Right atrium auricular region (tissue), 2 donors: ENCODE results near the gene SERPINB2. TPM values are rescaled to one million over a fixed set of nuclear protein-coding genes. Genes with fewer than 3 reads are reported as not detected.

Source experiments
- DNase-seq: peaks from one replicate; pipeline ENCODE4 v3.0.0-alpha.2; 2019; ENCODE audit warnings: low spot score
- H3K27ac ChIP-seq, 2 donors: fragments of 200-600 bp; sonication (generic); 1 replicate in 1 of 2; 2 replicates in 1 of 2; pipeline ENCODE4 v1.5.1; 2016 to 2019
- H3K27me3 ChIP-seq, 2 donors: fragments of 200-600 bp; sonication (generic); one replicate each; pipeline versions ENCODE4 v1.5.1 to v1.6.0; 2017 to 2019
- H3K36me3 ChIP-seq: fragments of 200-600 bp; sonication (generic); one replicate; pipeline ENCODE4 v1.5.1; 2016
- H3K4me1 ChIP-seq, 2 donors: fragments of 200-600 bp; sonication (generic); one replicate each; pipeline versions ENCODE4 v1.5.1 to v1.6.0; 2017 to 2019
- H3K4me3 ChIP-seq, 2 donors: fragments of 200-600 bp; sonication (generic); 1 replicate in 1 of 2; 2 replicates in 1 of 2; pipeline ENCODE4 v1.5.1; 2017 to 2019; ENCODE audit warnings: mild to moderate bottlenecking in 1 of 2, moderate library complexity in 1 of 2
- H3K9me3 ChIP-seq, 2 donors: fragments of 200-600 bp; sonication (generic); one replicate each; pipeline ENCODE4 v1.5.1; 2019
- total RNA-seq, 2 donors: library from RNA; depleted of rRNA; stranded (reverse); fragments of >200 nt; gene quantifications; one replicate each; pipeline ENCODE4 v1.1.0, GENCODE V29; 2016
- TF ChIP-seq, protein P1 (sequence below), 2 donors: fragments of 200-600 bp; sonication (generic); IDR thresholded peaks; one replicate each; pipeline ENCODE4 v1.5.1; 2019; ENCODE audit warnings: antibody characterized with exemption in 2 of 2

Gene SERPINB2
- total RNA-seq, 2 donors from 2014 or later = 0.94 to 2.3 TPM

DNA sequence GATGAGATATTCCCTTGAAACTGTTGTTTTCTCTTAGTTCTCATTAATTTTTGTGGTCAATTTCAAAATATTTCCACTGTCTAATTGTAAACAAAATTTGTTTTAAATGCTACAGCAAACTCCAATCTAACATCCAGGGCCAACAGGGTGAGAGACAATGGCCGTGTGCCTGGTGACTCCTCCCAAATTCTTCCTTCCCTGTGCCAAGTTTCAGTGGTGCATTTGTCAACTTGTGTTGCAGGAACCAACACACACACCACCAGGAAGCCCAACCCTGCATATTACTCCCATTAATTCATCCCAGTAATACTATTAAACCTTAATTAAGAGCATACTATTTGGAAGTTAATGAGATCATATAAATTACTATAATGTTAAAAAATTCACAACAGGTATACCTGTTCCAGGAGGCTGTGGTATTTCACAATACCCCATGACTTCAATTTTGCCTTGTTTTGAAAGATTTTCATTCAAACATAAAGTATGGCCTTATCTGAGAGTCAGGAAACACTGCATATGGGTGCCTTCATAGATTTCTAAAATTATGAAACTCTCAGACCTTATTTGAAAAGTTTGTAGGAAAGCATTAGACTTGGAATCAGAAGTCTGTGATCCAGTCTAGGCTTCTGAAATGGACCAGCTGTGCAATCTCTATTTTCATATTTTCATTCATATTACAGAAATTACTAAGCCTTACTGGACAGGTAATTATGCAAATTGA lies 1.1 kb downstream of the SERPINB2 start:
- Histone ChIP-seq H3K27ac (no peak overlapping the region), H3K36me3 (no peaks in the 10 kb centered on the region), H3K9me3 (no peaks in the 10 kb centered on the region), H3K4me3 (no peak overlapping the region), H3K27me3 (no peaks in the 10 kb centered on the region), H3K4me1 (no peaks in the 10 kb centered on the region)
- TF ChIP-seq, protein P1, sequence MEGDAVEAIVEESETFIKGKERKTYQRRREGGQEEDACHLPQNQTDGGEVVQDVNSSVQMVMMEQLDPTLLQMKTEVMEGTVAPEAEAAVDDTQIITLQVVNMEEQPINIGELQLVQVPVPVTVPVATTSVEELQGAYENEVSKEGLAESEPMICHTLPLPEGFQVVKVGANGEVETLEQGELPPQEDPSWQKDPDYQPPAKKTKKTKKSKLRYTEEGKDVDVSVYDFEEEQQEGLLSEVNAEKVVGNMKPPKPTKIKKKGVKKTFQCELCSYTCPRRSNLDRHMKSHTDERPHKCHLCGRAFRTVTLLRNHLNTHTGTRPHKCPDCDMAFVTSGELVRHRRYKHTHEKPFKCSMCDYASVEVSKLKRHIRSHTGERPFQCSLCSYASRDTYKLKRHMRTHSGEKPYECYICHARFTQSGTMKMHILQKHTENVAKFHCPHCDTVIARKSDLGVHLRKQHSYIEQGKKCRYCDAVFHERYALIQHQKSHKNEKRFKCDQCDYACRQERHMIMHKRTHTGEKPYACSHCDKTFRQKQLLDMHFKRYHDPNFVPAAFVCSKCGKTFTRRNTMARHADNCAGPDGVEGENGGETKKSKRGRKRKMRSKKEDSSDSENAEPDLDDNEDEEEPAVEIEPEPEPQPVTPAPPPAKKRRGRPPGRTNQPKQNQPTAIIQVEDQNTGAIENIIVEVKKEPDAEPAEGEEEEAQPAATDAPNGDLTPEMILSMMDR (IDR thresholded peaks at IDR 0.05) = no peak
- DNase-seq = no peak

DNA sequence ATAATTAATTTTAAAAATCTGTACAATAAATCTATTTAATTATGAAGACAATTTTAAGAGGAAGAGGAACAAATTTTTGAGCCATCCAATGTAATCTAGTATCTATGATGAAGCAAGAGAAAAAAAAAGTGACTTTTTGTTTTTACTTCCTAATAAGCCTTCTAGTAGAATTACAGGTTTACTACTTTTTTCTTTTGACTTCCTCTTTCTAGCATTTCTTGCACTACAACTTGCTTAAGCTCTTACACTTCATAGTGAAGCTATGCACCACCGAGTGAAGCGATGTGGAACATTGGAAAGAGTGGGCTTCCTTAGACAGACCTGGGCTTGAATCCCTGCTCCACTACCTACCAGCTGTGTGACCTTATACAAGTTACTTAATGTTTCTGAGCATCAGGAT lies 2.1 kb downstream of the SERPINB2 start:
- Histone ChIP-seq H3K36me3 (no peaks in the 10 kb centered on the region), H3K4me3 (no peak overlapping the region)

DNA sequence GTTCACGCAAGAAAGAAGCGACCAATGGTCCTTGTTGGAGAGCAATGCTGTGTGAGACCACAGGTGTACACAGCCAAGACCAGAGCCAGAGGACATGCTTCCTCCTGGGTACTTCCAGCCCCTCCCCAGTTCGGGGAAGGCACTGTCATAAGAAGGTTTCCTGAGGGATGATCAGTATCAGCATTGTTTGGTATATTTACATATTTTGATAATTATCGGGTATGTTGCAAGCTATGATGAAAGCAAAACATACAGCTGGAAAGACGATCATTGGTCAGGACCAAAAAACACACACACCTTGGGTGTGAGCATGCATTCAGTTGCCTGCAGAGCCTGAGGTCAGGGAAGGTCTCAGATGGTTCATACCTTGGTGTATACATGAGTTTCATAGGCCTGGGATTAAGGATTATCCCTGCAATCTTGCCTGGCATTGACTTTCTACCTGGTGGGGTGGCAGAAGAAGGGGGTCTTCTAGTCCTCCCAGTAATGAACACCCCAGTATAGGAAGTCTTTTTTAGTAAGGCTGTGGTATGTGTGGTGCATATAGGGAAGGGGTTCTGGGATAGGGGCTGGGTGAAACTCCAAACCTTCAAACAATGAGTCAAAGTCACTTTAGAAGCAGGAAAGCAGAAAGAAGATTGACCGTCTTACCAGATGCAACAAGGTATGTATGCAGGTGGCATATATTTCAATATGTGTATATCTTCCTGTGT lies 2.9 kb downstream of the SERPINB2 start:
- Histone ChIP-seq H3K9me3 (no peaks in the 10 kb centered on the region), H3K27ac (no peak overlapping the region), H3K27me3 (no peaks in the 10 kb centered on the region), H3K36me3 (no peaks in the 10 kb centered on the region), H3K4me3 (no peak overlapping the region), H3K4me1 (no peaks in the 10 kb centered on the region)
- DNase-seq = no peak
- TF ChIP-seq, protein P1 (IDR thresholded peaks at IDR 0.05) = no peak

More for the DNA sequence above, 2.1 kb downstream of the SERPINB2 start:
- Histone ChIP-seq H3K9me3 (no peaks in the 10 kb centered on the region), H3K27me3 (no peaks in the 10 kb centered on the region), H3K27ac (no peak overlapping the region), H3K4me1 (no peaks in the 10 kb centered on the region)
- DNase-seq = no peak
- TF ChIP-seq, protein P1 (IDR thresholded peaks at IDR 0.05) = no peak

DNA sequence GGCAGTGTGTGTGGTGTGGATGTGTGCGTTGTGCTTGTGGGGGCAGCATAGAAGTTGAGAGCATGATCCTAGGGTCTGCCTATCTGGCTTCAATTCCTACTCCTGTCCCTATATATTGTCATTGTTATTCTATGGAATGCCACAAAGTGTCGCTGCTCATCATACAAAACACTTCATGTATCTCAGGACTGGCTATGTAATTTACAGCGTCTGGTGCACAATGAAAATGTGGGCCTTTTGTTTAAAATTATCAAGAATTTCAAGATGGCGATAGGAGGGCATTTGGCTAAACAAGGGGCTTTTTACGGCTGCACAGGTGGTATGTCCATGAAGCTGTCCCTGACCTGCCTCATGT lies 3.4 kb downstream of the SERPINB2 start:
- no peaks in the 10 kb centered on the region for H3K27me3 ChIP-seq
- H3K4me3 ChIP-seq = no peak overlapping the region
- no peak overlapping the region for H3K27ac ChIP-seq
- H3K4me1 ChIP-seq = no peaks in the 10 kb centered on the region
- no peaks in the 10 kb centered on the region for H3K9me3 ChIP-seq
- TF ChIP-seq, protein P1 (IDR thresholded peaks at IDR 0.05) = no peak
- no peak for DNase-seq
- no peaks in the 10 kb centered on the region for H3K36me3 ChIP-seq

DNA sequence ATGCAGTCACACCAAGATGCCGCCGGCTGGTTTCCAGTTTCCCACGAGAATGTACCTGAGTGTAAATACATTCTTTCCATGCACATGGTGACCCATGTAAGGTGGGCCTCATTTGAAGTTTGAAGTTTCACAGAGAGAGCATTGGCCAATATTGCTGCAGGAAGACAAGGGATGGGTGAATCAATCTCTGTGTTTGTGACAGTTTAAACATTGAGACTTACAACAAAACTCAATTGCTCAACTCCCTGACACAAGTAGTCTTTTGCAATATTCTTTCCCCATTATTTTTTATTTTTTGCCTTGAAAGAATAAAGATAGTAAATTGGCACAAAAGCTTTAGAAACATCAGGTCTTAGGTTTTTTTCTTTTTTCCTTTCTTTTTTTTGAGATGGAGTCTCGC lies 5.1 kb downstream of the SERPINB2 start:
- no peaks in the 10 kb centered on the region for H3K27me3 ChIP-seq
- no peak overlapping the region for H3K27ac ChIP-seq
- TF ChIP-seq, protein P1 (IDR thresholded peaks at IDR 0.05) = no peak
- no peak overlapping the region for H3K4me3 ChIP-seq
- H3K4me1 ChIP-seq = no peaks in the 10 kb centered on the region
- no peaks in the 10 kb centered on the region for H3K9me3 ChIP-seq
- no peaks in the 10 kb centered on the region for H3K36me3 ChIP-seq
- DNase-seq = no peak
